ENCODE data around the gene SUN5.

DNA sequence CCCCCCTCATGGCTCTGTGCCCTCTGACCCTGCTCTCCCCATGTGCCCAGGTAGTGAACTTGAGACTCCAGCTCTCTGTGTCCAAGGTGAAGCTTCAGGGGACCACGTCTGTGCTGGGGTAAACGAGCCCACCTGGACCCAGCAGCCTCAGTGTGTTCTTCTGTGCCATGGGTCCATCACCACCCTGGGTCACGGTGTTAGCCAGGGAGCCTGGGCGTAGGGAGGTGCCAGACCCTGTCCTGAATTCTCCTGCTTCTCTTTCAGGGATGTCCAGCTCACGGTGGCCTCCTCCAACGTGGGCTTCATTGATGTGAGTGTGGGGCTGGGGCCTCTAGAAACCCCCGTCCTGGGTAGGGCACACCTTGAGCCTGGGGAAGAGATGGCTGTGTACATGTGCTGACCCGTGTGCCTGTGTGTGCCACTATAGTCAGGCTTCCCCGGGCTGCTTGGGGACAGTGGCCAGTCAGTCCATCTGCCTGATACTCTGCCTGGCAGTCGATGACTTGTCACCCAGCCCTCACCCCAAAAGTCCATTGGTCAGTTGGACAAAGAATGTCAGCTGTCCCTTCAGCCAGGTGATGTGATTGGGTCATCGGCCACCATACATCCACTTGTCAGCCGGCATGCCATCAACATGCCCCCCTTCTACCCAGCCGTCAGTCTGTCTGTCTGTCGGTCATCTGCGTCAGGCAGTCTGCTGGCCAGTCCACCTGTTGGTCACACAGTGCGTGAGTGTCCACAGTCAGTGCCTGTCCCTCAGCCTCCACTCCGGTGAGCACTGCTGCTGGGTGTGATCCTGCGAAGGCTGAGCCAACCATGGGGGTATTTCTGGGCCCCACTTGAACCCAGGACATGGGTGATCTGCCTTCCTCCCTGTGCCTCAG, 16.3 kb upstream of the SUN5 start:
- TF ChIP-seq EZH2 (IDR thresholded peaks at IDR 0.05; ENCODE audit: borderline replicate concordance) (no peak), EZH2phosphoT487 (IDR thresholded peaks at IDR 0.05; ENCODE audit: low read depth, severe bottlenecking, unreplicated experiment) (no peak)
- TF ChIP-seq, protein P1, sequence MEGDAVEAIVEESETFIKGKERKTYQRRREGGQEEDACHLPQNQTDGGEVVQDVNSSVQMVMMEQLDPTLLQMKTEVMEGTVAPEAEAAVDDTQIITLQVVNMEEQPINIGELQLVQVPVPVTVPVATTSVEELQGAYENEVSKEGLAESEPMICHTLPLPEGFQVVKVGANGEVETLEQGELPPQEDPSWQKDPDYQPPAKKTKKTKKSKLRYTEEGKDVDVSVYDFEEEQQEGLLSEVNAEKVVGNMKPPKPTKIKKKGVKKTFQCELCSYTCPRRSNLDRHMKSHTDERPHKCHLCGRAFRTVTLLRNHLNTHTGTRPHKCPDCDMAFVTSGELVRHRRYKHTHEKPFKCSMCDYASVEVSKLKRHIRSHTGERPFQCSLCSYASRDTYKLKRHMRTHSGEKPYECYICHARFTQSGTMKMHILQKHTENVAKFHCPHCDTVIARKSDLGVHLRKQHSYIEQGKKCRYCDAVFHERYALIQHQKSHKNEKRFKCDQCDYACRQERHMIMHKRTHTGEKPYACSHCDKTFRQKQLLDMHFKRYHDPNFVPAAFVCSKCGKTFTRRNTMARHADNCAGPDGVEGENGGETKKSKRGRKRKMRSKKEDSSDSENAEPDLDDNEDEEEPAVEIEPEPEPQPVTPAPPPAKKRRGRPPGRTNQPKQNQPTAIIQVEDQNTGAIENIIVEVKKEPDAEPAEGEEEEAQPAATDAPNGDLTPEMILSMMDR (IDR thresholded peaks at IDR 0.05; ENCODE audit: poor library complexity): no peak

Measured in hepatocyte (in vitro differentiated cells).